HG02759 (cell line): ENCODE results near the gene PC.

ENCODE experiments used
- ATAC-seq: cut with Tn5 transposase; IDR thresholded peaks from one replicate; pipeline ENCODE4 v1.9.1; 2021; ENCODE audit warnings: mild to moderate bottlenecking, moderate library complexity; ENCODE audit not compliant: unreplicated experiment

PC gene

GRCh38 chr11:66885950-66886440, 72.2 kb downstream of the PC start:
- no peak for ATAC-seq

- ATAC-seq = no peak
These were observed 72.7 kb downstream of the PC start for GRCh38 chr11:66885469-66885868.

- no peak for ATAC-seq
These were observed 73.7 kb downstream of the PC start for GRCh38 chr11:66884443-66884842.

- ATAC-seq = no peak
These were observed 74.9 kb downstream of the PC start for GRCh38 chr11:66883016-66883965.

GRCh38 chr11:66882561-66883015, 75.6 kb downstream of the PC start:
- no peak for ATAC-seq

- ATAC-seq = no peak
These were observed 76.2 kb downstream of the PC start for GRCh38 chr11:66881927-66882452.

- no peak for ATAC-seq
These were observed 76.7 kb downstream of the PC start for GRCh38 chr11:66881451-66881835.

GRCh38 chr11:66880496-66881450, 77.4 kb downstream of the PC start:
- ATAC-seq = no peak

GRCh38 chr11:66879999-66880398, 78.2 kb downstream of the PC start:
- ATAC-seq = no peak

- no peak for ATAC-seq
These were observed 78.6 kb downstream of the PC start for GRCh38 chr11:66879583-66879982.

- no peak for ATAC-seq
These were observed 79.2 kb downstream of the PC start for GRCh38 chr11:66879000-66879399.

- no peak for ATAC-seq
These were observed 79.7 kb downstream of the PC start for GRCh38 chr11:66878474-66878873.

GRCh38 chr11:66877588-66878385, 80.4 kb downstream of the PC start:
- ATAC-seq = no peak

- no peak for ATAC-seq
These were observed 82.8 kb downstream of the PC start for GRCh38 chr11:66875378-66875777.

- ATAC-seq = no peak
These were observed 84.0 kb downstream of the PC start for GRCh38 chr11:66874232-66874631.

- no peak for ATAC-seq
These were observed 86.7 kb downstream of the PC start for GRCh38 chr11:66871521-66871901.

GRCh38 chr11:66870616-66871520, 87.3 kb downstream of the PC start:
- ATAC-seq = no peak

- no peak for ATAC-seq
These were observed 88.1 kb downstream of the PC start for GRCh38 chr11:66870131-66870530.

GRCh38 chr11:66869567-66869870, 88.7 kb downstream of the PC start:
- ATAC-seq = no peak
